Kasumi-1 (cell line): Measurements from ENCODE around the gene EDDM3A.
"Not testable (repeated sequence)": the region's sequence is repeated elsewhere in the genome, so short reads cannot be mapped to it uniquely, and the experiment has no call there.

Experiments
- DNase-seq, 2 experiments: peaks; one replicate each; lab custom pipeline; 2025; lab: John Stamatoyannopoulos, UW

The EDDM3A gene

DNA sequence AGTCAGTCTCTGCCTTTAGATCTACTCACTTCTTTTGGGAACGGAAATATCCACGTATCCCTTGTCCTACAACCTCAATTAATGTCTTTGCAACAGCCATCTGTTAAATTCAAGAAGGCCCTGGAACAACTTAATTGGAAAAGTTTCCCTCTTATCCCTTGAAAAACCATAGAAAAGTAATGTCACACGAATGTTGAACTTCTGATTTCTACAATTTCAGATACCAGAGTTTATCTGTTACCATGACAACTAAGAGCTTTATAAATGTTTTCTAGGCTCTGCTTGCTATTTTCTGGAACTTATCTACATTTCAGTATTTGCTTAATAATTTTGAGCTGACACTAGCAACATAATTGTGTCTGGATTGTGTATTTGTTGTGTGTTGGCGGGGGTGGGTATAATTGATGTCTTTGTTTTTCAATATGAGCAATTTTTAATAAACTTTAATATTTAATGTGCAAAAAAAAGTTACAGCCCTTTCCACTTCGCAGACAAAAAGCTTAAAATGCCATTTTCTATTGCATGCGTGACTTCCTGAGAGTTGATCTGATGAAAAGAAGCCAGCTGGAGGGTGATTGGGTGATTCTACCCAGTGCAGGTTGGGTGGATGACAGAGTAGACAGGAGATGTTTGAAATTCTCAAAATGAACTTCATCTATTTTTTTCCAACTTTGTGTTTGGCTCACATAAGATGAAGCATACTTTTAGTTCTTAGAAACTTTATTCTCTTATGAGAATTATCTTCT is 11.8 kb upstream of the EDDM3A start:
- DNase-seq = no peak

- DNase-seq = no peak
These were observed 11.3 kb upstream of the EDDM3A start for GRCh38 chr14:20734430-20734806.

GRCh38 chr14:20738292-20738691 is 7.4 kb upstream of the EDDM3A start:
- not testable (repeated sequence) for DNase-seq

GRCh38 chr14:20742132-20742531 is 3.6 kb upstream of the EDDM3A start:
- no peak for DNase-seq

DNA sequence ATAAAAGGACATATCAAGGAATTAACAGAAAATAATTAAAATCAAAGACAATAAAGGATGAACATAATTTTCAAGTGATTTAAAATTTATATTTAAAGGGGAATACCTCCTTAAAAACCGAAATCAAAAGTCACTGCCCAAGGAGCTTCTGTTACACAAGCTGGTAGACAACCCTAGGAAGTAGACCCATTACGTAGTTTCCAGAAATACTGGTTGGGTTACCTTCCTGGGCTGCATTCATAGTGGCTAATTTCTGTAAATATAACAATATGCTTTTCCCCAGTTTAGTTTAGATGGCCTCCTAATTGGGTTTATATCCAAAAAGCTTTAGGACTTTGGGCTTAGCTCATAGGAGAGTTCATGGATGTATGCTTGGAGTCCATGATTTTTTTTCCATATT is 2.1 kb upstream of the EDDM3A start:
- DNase-seq = no peak

DNA sequence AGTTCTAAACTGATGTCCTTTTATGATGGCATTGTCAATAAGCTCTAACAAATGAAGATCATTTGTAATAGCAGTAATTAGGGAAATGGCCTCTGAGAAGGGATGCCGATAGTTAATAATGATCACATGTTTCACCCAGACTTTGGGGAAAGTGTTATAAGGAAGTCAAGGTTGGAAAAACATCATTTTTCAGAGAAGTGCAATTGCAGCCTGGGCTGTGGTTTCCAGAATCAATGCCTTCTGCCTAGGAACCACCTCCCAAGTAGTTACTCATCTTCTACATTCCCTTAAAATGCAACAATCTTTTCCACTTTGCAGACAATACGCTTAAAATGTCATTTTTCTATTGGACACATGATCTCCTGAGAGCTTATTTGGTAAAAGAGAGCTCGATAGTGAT is 879 bp downstream of the EDDM3A start:
- no peak for DNase-seq

DNA sequence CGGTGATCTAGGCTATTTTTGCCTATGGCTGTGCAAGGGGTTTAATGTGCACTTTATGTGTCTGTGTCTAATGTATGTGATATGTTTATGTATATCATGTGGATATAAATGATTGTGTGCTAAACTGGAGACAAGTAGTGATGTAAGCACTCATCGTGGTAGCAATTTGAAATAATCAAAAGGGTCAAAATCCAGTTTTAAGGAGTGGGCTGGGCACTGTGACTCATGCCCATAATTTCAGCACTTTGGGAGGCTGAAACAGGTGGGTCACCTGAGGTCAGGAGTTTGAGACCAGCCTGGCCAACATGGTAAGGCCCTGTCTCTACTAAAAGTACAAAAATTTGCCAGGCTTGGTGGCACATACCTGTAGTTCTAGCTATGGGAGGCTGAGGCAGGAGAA is 2.8 kb downstream of the EDDM3A start:
- no peak for DNase-seq

- no peak for DNase-seq
These were observed 4.5 kb downstream of the EDDM3A start for GRCh38 chr14:20750194-20750593.

DNA sequence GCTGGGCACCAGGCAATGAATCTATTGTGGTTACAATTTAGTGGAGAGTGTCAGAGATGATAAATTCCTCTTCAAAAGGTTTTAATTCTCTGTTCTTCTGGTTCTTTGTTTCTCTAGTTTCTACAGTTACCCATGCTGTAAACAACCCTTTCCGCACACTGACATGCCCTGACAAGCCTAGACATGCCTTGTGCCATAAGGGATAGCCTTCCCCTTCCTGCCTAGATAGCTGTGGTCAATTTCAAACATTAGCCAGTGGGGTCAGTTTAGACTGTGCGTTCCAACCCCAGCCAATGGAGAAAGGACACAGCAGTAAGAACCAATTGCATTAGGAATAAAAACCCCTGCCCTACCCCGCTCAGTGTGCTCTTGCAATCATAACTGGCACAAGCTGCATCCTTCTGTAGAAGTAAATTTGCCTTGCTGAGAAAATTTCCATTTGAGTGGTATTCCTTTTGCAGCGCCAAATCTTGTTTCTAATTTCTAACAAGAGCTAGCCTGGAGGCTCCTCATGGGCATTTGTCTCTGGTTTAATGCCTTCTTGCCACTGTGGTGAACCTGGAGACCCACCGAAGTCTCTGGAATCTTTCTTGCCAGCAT is 6.4 kb downstream of the EDDM3A start:
- DNase-seq = no peak

DNA sequence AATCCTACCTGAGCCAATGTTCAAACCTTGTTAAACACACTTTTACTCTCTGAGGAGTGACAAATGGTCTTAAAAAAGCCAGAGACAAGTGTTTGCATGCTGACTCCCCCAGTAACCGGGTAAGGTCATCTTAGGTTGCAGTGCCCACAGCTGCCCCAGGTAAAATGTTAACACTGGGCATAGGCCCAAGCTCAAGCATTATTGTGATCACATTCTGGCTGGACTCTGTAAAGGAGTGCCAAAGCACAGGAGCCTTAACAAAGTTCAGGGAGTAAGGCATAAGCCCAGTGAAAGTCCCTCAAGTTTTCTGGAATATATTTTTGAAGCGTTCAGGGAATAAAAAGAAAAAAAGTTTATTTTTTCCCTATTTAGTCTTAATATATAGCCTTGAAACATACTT is 8.6 kb downstream of the EDDM3A start:
- no peak for DNase-seq

GRCh38 chr14:20755037-20755436 is 9.3 kb downstream of the EDDM3A start:
- no peak for DNase-seq

GRCh38 chr14:20757965-20758364 is 12.3 kb downstream of the EDDM3A start:
- DNase-seq = peak; percentile 11 to 24

DNA sequence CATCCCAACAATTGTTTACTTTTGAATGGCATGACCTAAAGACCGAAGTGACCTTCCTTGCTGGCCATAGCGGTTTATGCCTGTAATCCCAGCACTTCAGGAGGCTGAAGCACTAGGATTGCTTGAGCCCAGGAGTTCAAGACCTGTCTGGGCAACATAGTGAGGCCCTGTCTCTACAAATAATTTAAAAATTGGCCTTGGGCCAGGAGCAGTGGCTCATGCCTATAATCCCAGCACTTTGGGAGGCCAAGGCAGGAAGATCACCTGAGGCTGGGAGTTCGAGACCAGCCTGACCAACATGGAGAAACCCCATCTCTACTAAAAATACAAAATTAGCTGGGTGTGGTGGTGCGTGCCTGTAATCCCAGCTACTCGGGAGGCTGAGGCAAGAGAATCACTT is 13.8 kb downstream of the EDDM3A start:
- DNase-seq = not testable (repeated sequence)

DNA sequence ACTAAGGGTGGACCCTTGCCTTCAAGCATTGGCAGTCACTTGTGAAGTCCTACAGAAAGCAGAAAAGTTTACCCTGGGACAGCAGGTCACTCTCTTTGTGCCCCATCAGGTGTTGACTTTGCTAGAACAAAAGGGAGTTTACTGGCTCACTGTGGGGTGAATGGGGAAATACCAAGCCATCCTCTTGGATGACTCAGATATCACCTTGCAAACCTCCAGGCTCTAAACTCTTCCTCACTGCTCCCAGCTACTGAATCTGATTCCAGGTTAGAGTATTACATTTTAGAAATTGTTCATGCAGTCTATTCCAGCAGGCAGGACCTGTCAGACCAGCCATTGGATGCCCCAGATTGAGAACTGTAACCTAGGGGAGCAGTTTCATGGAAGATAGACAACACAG is 15.3 kb downstream of the EDDM3A start:
- no peak for DNase-seq

DNA sequence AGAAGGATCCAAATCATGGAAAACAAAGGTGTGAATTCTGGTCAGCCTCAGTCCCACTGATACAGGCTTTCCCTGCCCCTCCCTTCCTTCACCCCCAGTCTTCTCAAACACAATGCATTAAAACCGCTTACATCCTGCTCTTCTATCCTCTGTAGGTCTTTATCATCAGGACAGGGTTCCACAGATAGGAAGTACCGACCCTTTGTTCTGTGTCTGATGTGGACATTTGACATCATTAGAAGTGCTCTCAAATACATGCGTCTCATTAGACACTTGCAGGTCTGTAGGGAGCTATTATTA is 22.9 kb downstream of the EDDM3A start:
- DNase-seq = no peak

- no peak for DNase-seq
These were observed 23.7 kb downstream of the EDDM3A start for GRCh38 chr14:20769421-20769820.

DNA sequence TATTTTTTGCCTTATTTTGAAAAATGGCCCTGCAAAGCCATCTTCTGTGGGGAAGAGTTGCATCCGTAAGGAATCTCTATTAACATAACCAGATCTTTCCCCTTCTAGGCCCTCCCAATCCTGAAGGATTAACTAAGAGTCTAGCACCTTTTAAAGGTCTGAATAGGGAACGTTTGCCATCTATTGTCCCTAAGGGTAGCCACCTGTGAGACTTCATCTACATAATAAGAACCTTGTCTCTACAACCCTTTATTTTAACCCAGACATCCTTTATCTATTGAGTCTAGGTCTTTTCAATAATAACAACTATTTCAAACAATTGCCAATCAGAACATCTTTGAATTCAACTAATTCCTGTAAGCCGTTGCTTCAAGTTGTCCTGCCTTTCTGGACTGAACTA is 27.0 kb downstream of the EDDM3A start:
- DNase-seq = no peak

DNA sequence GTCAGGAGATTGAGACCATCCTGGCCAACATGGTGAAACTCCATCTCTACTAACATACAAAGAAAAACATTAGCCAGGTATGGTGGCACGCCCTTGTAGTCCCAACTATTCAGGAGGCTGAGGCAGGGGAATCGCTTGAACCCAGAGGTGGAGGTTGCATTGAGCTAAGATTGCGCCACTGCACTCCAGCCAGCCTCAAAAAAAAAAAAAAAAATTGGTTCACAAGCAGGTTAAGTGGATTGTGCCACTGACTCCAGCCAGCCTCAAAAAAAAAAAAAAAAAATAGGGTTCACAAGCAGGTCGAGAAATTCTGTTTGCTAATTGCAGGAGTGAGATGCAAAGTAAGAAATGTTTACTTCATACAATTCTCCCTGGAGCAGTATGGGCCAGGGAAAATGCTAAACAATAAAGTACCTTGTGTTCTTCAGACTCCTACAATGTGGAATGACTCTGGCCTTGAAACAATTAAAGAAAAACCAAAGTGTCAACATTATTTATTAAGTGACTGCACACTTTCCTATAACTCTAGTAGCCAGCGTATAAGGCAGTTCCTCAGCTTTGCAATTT is 28.7 kb downstream of the EDDM3A start:
- no peak for DNase-seq

GRCh38 chr14:20775043-20775442 is 29.4 kb downstream of the EDDM3A start:
- DNase-seq = no peak

DNA sequence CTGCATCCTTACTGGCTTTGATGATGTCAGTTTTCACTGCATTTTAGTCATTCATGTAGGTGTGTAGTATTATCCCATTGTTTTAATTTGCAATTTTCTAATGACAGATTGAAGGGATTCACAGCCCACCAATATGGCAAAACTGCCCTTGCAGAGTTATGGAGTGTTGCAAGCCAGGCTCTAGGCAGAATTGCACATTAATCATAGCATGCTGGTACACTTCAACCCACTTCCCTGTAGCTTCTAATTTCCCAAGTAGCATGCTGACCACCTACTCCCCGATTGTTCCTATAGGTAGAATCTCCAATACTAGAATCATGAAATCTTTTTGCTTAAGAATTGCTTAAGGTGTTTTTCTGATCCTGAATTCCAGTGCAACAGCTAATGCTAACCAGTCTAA is 30.2 kb downstream of the EDDM3A start:
- no peak for DNase-seq

DNA sequence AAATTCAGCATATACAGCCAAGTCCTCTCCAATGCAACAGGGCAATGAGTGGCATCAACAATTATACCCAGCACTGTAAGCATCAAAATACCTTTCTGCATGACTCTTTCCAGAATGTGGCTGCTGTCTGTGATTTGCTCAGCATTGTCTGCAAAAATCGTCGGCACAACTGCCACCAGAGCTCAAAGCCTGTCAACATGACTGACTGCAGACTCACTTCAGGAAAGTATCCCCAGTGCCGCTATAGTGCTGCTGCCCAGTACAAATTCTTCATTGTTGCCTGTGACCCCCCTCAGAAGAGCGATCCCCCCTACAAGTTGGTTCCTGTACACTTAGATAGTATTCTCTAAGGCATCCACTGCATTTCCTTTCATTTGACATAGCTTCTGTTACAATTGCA is 36.1 kb downstream of the EDDM3A start:
- no peak for DNase-seq

GRCh38 chr14:20782280-20782890 is 36.7 kb downstream of the EDDM3A start:
- peak; percentile 31 to 47 for DNase-seq

DNA sequence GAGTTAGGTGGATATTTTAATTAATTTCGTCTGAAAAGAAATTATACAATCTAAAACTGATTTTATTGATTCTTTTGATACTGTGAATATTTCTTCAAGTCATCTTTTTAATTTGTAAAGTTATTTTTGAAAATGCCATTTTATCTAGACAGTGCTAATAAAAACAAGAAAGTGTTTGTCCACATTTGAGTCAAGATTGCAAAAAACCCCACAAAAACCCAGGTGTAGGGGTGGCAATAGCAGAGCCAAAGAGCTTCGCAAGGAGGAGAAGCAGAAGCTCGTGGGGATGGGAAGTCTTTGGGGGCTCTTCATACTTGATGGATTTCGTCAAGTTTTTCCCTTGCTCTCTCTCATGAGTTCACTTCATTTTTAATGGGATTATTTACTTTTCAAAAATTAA is 41.3 kb downstream of the EDDM3A start:
- no peak for DNase-seq
